Gastroesophageal sphincter (tissue), 3 donors: ENCODE measurements around the gene PRODH2.

ENCODE experiments used
- POLR2A ChIP-seq, 2 donors: fragments of 450-650 bp; IDR thresholded peaks; one replicate each; pipeline ENCODE4 v1.6.1; 2017; ENCODE audit warnings: antibody characterized with exemption in 2 of 2, mild to moderate bottlenecking in 2 of 2, moderate library complexity in 1 of 2
- TF ChIP-seq, protein P1 (sequence below), 4 experiments: fragments of 200-600 bp in 2 of 4; fragments of 450-650 bp in 2 of 4; sonication (generic) in 1 of 4; IDR thresholded peaks; one replicate each; pipeline ENCODE4 v1.5.1; 2017 to 2019; ENCODE audit warnings: antibody characterized with exemption in 4 of 4, mild to moderate bottlenecking in 2 of 4, moderate library complexity in 2 of 4

DNA sequence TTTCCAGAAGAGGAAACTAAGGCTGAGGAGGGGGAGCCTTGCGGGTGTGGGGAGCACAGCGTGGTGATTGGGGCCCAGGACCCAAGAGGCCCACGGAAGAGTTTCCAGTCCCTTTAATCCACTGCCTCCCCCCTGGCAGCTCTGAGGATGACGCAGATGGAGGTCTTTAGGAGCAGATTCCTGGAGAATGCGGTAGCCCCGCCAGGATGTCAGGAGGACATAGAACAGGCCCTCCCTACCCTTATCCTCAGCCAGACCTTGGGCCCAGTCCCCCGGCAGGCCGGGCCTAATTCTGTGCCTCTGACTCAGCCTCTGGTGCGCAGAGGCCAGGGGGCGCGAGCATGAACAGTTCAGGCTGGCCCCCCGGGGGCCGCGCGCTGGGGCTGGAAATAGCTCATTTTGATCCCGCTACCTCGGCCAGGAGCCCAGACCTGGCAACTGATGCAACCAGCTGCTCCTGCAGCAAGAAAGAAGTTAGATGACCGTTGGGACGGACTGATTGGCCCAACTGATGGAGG is 55.4 kb downstream of the PRODH2 start:
- TF ChIP-seq, protein P1, sequence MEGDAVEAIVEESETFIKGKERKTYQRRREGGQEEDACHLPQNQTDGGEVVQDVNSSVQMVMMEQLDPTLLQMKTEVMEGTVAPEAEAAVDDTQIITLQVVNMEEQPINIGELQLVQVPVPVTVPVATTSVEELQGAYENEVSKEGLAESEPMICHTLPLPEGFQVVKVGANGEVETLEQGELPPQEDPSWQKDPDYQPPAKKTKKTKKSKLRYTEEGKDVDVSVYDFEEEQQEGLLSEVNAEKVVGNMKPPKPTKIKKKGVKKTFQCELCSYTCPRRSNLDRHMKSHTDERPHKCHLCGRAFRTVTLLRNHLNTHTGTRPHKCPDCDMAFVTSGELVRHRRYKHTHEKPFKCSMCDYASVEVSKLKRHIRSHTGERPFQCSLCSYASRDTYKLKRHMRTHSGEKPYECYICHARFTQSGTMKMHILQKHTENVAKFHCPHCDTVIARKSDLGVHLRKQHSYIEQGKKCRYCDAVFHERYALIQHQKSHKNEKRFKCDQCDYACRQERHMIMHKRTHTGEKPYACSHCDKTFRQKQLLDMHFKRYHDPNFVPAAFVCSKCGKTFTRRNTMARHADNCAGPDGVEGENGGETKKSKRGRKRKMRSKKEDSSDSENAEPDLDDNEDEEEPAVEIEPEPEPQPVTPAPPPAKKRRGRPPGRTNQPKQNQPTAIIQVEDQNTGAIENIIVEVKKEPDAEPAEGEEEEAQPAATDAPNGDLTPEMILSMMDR (IDR thresholded peaks at IDR 0.05), result peak in 1 of 4 experiments; percentile 17
- no peak for TF ChIP-seq POLR2A (IDR thresholded peaks at IDR 0.05)
